GM19467 (cell line): ENCODE data around the gene MALRD1.

Experiments
- ATAC-seq: cut with Tn5 transposase; IDR thresholded peaks from one replicate; pipeline ENCODE4 v1.9.1; 2021; ENCODE audit warnings: mild to moderate bottlenecking, moderate library complexity; ENCODE audit not compliant: unreplicated experiment

Gene MALRD1

DNA sequence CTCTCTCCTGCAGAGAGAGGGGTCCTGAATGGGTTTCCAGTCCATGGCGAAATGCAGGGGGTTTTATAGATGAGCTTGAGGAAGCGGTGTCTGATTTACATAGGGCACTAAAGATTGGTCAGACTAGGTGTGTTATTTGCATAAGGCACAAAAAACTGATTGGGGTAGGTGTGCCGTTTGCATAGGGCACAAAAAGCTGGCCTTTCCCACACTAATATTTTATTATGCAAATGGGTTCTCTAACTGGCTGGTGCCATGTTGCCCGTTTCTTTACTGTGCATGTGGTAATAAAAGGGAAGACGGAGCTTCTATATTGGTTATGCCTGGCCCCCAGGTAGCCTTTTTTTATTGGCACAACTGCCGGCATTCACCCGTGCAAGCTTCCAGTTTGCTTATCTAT lies 50.2 kb downstream of the MALRD1 start:
- no peak for ATAC-seq

DNA sequence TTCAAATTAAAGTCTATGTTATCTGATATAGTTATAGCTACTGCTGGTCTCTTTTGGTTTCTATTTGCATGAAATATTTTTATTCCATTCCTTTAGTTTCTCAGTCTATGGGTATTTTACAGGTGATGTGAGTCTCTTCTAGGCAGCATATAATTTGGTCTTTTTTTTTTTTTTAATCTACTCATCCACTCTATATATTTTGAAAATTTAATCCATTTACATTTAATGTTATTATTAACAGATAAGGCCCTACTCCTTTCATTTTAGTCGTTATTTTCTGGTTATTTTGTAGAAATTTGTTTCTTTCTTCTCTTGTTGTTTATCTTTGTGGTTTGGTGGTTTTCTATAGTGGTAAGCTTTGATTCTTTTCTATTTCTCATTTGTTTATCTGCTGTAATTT lies 58.8 kb downstream of the MALRD1 start:
- no peak for ATAC-seq

DNA sequence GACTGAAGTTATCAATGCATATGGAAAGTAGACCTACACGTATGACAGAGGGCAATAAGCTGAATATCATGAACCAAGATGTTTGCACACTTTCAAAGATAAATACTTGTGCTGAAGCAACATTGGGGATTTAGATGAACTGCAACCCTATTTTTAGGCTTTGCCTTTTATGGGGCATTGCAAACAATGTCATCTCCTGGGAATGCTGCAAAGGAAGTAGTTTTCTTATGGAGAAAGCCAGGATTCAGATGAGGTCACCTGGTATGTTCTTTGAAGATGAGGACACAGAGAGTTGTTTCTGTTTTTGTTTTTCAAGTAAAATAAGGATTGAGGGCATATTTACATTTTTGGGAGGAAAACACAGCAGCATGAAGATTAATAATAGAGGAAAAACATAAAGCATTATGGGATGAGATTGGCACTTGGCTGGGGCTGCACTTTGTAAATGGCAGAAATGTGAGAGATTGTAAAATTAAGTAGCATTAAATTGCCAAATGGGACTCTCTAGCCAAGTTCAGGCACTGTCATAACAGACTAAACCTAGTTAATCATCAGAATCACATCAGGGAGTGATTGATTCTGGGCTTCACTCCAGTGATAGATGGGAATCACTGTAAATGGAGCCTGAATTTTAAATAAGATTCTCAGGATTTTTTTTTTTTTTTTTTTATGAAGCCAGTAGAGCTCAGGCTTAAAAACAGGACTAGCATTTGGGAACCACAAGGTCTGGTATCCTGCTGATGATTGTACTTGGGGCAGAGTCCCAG lies 63.1 kb downstream of the MALRD1 start:
- ATAC-seq: no peak

DNA sequence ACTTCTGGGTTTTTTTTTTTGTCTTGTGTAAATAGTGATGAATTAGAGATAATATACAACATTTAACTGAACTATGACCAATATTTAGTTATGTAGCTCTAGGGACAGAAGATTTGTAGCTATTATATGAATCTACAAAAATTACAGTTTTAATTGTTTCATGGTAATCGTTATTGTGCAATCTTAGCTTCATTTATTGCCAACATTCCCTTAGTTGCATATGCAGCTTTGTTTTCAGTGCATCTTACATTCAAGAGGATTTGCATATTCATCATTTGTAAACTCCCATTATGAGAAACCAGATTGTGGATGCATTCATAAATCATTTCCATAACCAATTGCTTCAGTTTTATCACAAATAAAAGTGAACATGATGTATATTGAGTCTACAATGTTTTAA lies 68.8 kb downstream of the MALRD1 start:
- ATAC-seq: no peak

DNA sequence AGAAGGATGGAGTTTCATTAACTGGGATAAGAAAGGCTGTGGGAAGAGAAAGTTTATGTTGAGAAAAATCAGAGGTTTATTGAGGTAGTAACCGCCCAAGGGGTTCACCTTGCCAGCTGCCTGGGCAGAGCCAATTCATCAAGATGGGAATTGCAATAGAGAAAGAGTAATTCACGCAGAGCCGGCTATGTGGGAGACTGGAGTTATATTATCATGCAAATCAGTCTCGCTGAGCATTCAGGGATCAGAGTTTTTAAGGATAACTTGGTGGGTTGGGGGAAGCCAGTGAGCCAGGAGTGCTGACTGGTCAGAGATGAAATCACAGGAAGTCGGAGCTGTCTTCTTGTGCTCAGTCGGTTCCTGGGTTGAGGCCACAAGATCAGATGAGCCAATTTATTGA lies 70.6 kb downstream of the MALRD1 start:
- no peak for ATAC-seq

DNA sequence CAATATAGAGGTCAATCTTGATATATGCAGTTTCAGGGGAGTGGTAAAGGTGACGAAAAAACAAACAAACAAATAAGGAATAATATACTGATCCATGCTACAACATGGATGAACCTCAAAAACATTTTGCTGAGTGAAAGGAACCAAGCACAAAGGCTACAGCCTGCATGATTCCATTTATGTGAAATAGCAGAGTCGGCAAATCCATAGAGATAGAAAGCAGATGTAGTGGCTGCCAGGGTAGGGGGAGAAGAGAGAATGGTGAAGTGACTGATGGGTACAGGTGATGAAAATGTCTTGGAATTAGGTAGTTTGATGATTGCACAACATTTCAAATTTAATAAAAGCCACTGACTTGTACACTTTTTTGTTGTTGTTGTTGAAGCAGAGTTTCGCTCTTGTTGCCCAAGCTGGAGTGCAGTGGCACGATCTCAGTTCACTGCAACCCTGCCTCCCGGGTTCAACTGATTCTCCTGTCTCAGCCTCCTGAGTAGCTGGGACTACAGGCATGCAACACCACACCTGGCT lies 71.8 kb downstream of the MALRD1 start:
- no peak for ATAC-seq

DNA sequence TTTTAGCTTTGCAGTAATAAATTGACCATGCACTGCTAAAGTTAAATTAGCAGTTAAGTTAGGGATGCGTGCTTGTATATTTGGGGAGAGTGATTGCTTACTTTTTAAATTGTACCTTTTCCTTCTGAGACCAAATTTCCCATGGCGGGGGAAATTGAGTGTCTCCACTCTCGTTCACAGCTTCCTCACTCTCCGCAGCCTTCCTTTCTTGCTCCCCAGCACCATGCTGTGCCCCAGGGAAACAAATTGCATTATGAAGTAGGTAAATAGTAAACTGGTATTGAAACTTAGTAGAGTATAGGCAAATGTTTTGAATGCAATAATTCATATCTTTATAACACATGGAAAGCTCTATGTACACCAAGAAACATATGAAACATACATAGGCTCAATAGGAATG lies 85.4 kb downstream of the MALRD1 start:
- no peak for ATAC-seq

DNA sequence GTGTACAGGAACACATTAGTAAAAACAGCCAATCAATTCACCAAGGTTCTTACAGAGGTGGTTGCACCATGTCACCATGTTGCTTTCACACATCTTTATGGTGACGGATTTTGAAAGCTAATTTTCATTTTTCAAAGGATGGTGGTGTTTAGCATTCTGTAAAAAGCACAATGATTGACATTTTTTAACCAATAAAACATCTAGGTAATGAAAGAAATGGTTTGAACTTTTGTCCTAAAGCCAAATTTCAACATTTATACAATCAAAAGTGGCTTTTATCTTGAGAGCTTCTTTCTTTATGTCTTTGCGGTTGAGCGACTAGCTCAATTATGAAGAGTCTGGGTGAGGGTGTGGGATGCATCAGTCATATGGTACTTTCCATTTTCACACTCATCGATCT lies 94.4 kb downstream of the MALRD1 start:
- ATAC-seq: no peak

DNA sequence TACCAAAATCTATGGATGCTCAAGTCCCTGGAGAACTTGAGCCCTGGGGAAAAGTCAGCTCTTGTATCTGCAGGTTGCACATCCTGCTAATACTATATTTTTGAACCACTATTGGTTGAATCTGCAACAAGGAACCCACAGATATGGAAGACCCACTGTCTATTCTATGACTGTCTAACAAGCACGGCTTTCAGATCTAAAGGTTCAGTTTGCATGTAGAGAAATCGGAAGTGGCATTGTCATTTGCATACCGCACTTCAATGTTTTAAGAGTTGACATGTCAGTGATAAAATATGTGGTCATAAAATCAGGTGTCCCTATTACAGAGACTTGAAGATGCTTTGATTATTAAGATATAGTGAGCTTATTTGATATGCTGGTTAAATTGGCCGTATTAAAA lies 95.6 kb downstream of the MALRD1 start:
- no peak for ATAC-seq

DNA sequence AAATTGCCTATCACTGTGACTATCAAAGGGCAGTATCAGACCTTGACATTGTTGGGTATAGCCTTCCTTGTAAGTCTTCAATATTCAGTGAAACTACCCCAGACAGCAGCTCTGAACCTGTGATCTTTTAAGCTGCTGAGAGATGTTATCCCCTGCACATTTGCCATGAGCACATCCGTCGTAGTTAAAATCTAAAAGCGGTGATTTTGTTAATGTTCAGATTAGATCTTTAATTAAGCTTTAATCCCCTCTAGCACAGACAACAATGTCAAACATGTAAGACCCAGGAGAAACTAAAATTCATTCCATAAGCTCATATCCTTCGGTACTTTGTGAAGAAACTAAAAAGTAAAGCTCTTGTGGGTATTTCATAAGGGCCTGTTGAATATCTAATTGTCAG lies 105.8 kb downstream of the MALRD1 start:
- no peak for ATAC-seq

DNA sequence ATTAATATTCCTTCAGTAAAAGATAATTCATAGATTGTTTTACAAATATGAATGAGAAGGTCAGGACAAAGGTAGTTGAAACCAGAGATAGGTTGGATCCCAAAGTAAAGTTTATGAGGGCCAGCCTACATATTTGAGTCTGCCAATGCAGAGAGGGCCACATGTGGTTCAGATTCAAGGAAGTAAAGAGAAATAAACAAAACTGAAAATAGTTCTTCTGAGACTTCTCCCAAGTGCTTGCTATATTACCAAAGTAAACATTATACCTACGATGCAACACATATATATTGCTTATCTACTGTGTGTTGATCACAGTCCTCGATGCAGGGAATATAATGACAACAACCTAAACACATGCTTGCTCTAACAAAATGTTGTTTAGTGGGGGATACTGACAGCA lies 109.8 kb downstream of the MALRD1 start:
- no peak for ATAC-seq

DNA sequence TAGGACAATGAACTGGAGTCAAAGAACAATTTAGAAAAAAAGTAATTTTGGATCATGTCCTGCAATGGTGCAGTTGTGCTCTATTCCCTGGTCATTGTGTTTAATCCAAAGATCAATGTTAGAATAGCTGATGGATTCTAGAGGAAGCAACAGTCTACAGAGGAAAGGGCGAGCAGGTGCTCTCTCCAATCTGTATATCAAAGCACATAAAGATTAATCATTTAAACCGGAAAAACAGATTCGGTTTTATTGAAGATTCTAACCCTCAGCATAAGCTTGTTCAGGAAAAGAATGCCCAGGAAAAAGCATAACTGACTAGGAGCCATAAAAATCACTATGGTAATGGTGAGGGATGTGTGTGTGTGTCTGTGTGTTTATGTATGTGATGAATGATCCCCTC lies 110.3 kb downstream of the MALRD1 start:
- ATAC-seq: no peak

DNA sequence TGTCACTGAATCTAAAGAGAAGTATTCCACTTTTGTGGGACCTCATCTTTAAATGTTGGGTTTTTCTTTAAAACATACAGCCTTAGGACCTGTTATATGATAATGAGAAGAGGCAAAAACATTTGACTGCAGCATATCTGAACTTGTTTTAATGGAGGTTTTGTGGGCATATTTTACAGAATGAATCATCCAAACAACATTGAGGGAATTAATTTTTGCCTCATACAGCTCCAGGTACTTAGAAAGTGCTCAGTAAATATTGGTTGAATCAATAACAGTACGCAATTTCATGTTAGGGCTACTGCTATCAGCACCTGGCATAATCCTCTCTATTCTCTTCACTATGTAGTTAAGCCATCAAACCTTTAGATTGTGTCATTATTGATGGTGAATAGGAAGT lies 115.9 kb downstream of the MALRD1 start:
- ATAC-seq: no peak

DNA sequence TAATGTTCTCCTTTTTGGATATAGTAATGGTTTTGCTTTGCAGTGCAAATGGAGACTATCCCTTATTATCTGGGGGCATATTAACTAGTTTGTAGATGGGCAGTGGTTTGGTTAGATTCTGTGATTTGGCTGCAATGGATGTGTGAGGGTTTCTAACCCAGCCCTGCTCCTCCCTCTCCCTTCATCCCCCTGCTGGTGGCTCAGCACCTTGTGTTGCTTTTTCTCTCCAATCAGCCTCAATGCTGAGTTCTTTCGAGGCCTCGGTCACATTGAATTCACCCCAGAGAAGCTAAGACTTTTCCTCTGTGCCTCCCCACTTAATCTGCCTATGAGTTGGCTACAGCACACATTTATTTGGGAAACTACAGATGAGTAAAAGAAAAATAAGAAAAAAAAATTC lies 120.0 kb downstream of the MALRD1 start:
- ATAC-seq: no peak

DNA sequence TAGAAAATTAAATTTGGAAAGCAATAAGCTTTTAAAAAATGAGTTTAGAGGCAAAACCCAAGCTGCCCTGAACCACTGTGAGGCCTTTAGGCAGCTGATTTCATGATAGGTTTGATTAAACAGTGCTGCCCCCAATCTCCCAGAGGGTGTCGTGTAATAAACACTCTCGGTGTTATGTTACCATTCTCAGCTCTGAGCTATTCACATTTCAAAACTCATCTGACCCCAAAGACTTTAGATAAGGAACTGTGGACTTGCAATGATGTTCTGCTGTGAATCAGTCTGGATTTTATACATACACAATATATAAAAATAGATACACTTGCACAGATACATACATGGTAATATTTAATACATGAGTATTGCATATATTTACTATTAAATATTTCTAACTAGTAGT lies 120.4 kb downstream of the MALRD1 start:
- no peak for ATAC-seq

DNA sequence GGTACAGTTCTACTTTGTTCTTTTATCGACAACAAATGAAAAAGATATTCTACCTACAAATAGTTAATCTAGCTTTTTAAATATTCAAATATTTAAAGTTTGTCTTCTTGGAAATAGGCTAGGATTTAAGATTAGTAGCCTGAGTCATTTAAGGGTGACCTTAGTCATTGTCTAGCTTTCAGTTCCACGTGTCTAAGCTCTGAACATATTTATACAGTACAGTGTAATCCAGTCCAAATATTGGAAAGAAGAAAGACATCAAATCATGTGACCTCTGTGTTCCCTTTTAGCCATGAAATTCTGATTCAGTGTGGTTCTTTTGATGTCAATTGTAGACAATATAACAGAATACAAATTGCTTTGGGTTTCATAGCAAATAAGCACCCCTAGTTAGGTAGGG lies 121.1 kb downstream of the MALRD1 start:
- ATAC-seq: no peak

DNA sequence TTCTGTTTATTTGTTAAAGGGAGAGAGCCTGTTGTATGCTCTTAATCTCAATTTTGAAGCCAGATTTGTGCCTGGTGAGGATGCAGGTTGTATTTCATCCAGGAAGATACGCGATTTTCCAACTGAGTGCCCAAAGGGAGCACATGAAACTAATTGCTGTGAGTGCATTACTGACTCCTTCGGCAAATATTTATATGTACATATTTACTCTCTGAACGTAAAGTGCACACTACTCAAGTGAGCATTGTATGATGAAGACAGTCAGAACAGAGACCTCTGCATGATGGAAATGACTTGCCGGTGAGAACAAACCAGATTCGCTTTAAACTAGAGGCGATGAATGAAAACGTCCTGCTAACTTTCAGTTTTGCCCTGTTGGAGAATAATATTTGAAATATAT lies 130.1 kb downstream of the MALRD1 start:
- ATAC-seq: no peak

DNA sequence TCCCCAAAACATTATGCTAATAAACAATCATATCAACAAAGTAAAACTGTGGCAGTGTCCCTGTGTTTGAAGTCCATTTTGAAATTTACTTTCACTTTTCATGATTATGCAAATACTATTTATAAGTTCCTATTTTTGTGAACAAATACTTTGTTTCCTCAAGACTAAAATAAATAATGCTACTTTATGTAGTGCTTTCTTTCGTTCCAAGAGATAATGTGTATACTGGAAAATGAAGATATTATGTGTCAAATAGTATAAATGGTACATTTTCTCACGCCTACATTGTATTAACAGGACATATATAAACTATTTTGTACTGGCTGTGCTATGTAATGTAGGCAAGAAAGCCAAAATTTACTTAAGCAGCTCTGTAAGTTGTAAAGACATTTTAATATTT lies 136.3 kb downstream of the MALRD1 start:
- no peak for ATAC-seq

DNA sequence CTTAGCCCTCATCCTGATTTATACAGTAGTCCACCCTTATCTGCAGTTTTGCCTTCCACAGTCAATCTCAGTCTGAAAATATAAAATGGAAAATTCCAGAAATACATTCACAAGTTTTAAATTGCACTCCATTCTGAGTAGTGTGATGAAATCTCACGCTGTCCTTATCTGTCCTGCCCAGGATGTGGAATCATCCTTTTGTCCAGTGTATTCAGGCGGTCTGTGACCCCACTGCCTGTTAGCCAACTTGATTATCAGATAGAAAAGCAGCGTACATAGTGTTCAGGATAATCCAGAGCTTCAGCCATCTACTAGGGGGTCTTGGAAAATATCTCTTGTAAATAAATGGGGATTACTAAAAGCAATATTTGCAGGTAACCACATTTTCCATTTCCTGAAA lies 146.3 kb downstream of the MALRD1 start:
- no peak for ATAC-seq

DNA sequence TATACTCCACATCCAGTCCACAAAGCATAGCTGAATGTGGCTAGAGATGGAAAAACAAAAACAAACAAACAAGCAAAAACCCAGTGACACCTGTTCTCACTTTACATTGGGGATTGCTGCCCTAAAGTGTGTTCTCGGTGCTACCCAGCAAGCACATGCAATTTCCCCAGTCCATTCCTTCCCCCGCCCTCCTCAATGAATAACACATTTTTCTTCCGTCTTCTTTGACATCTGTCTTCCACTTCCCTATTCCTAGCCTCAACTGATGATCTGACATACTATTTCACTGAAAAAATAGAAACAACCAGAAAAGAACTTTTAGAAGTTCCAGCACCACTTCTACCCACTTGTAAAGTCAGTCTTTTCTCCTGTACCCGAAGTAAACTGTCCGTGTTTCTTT lies 147.1 kb downstream of the MALRD1 start:
- no peak for ATAC-seq

DNA sequence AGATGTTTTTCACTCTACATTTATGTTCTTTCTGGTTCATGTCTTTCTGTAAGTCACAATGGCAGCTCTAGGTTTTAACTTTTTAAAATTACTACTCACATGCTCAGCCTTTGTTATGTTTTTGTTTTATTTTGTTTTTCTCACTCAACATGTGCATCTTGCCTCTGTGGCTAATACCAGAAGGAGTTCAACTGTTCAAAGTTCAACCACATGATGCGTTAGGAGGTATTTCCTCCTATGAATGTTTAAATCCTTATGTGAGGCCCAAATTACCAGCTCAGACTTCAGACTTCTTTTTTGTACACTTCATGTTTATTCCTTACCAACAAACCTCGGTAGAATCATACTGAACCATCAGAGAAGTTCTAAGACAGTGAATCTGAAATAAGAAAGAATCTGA lies 151.6 kb downstream of the MALRD1 start:
- ATAC-seq: no peak

DNA sequence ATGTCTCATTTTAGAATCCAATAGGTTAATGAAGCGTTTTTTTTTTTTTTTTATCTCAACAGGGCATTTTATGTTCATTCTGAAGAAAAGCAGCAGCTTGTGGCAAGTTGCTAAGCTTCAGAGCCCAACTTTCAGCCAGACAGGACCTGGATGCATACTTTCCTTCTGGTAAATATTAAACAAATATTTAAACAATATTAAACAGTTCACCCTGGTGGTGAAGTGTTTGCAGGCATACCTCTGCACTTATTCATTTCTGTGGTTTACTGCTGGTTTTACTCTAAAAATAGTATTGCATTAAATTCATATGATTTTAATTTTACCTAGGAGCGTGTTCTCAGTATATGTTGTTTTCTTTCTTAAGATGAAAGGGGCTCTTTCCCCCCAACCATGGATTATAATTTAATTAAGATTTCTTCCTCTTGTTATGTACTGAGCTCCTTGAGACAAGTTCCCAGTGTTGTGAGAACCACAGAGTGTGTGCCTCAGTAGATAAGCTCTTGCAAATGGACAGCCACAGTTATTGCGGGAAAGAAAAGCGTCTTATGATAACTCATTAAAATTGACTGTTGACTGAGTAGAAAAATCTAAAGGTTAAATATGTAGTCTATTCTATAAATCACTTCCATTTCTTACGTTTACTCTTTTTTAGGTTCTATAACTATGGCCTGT lies 155.8 kb downstream of the MALRD1 start:
- ATAC-seq: no peak

DNA sequence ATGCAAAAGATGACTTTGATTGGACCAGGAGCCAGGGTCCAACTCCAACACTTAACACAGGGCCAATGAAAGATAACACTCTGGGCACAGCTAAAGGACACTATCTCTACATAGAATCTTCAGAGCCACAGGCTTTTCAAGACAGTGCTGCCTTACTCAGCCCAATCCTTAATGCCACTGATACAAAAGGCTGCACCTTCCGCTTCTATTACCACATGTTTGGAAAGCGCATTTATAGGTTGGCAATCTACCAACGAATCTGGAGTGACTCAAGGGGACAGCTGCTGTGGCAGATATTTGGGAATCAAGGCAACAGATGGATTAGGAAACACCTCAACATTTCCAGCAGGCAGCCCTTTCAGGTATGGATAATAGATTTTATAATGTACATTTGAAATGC lies 160.7 kb downstream of the MALRD1 start:
- ATAC-seq: no peak
